NCI-H510A (cell line): Measurements from ENCODE around the gene RAI2.

ENCODE experiments used
- DNase-seq: peaks from one replicate; lab custom pipeline; 2025; lab: John Stamatoyannopoulos, UW

RAI2 gene

GRCh38 chrX:17860811-17861488 lies at the start of gene RAI2:
Gene RAI2 (minus strand): TSS chrX:17861298. CDS start chrX:17802010, 59,288 bp downstream.
- DNase-seq, result peak; percentile 13

DNA sequence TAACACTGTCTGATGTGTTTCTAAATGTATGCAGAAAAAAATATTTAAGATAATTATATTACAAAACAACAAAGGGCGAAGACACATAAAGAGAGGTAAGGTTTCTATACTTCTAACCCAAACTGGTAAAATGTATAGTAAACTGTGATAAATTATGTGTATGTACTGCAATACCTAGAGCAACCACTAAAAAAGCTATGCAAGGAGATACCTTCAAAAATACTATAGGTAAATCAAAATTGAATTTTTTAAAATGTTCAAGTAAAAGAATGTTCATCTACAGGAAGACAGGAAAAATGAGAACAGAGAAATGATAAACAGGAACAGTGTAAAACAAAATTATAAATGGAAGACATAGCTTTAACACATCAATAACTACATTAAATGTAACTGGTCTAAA lies 27.3 kb upstream of the RAI2 start:
- no peak for DNase-seq

- DNase-seq, result no peak
These were observed 21.6 kb upstream of the RAI2 start for GRCh38 chrX:17882680-17883079.

DNA sequence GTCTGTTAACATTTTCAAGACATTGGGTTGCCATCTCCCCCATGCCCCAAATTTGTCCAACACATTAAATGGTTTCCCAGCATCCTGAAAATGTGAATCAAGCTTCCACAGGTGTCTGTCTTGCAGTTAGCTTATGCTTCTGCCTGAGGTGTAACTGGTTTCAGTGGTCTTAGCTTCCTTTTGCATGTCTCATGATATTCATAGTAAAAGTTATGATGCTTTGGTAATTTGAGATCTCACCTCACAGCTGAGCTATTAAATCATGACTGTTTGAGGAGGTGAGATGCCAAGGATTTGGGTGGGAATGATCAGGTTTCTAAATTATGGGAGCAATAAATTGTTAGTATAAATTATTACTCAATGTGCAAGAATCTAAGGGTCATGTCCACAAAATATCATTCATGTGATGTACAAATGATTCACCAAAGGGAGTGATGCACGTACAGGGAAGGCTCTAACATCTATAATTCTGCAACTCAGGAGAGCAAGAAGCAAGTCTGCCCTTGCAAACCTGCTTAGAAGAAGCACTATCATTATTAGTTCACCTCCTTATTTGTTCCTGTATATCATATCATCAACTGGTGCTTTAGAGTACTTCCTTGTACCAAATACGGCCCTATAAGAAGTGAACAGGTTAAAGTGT lies 17.1 kb upstream of the RAI2 start:
- DNase-seq, result no peak

- DNase-seq, result no peak
These were observed 15.0 kb upstream of the RAI2 start for GRCh38 chrX:17876135-17876534.

GRCh38 chrX:17869580-17869979 lies 8.5 kb upstream of the RAI2 start:
- DNase-seq, result no peak

GRCh38 chrX:17861489-17862011 lies 452 bp upstream of the RAI2 start:
- no peak for DNase-seq

DNA sequence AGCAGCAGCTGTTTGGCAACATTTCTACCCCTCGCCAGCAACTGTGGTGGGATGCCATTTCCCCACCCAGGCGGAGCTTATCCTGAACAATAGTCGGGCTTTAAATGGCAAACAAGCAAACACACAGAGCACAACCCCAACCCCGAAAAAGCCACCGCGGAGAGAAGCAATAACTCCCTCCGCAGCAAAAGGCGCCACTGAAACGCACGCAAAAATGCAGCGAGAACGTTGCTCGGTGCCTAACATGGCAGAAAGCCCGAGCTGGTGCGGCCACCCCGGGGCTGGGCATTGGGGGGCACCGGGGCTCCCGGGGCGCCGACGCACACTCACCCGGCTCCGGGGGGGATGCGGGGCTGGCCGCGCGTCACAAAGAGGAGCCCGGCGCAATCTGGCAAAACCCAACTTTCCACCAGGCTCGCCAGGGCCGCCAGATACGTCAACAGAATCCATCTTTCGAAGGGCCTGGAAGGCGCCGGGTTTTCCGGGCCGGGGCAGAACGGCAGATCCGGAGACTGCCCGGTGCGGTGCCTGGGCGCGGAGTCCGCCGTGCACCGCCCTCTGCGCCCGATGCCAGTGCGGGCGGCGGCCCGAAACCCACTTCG lies 818 bp downstream of the RAI2 start:
- DNase-seq, result no peak

DNA sequence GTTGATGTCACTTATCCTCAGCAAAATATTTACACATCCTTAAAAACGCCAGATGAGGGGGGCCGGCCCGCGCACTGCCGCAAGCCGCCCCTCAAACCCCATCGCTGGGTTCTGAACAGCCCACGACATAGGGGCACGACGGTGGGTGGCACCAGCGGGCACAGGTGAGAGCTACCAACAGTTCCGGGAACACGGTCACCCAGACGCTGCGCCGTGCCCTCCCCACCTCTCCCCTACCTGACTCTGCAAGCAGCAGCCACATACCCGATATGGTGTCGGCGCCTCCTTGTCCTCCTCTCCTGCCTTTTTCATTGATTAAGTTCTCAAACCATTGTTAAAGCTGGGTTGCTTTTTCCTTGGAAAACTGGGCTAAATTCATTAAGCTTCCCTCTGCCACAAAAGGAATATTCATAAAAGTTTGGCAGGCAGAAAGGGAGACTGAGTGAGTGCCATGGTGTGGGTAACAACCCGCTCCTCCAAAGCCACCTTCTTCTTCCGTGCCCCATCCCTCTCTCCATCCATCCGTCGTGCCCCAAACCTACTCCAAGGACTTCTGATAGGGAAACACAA lies 1.4 kb downstream of the RAI2 start:
- DNase-seq, result peak; percentile 11

- DNase-seq, result no peak
These were observed 6.6 kb downstream of the RAI2 start for GRCh38 chrX:17854531-17854930.

GRCh38 chrX:17854069-17854468 lies 7.0 kb downstream of the RAI2 start:
- no peak for DNase-seq

DNA sequence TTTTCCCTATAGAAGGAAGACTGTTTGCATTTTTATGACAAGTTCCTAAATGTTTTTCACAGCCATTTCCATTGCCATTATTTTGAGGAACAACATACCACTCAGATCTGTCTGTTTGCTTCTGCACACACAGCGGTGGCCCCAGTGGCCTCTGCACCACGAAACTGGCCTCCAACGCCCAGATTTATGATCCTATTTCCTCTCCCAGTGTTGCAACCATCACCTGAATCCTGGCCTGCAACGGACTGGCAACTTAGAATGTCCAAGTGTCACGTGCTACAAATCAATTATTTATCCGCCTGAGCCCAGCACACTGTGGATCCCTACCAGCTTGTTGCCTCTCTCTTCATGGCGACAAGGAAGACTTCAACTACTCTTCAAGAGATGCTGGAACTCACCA lies 9.2 kb downstream of the RAI2 start:
- DNase-seq, result no peak

DNA sequence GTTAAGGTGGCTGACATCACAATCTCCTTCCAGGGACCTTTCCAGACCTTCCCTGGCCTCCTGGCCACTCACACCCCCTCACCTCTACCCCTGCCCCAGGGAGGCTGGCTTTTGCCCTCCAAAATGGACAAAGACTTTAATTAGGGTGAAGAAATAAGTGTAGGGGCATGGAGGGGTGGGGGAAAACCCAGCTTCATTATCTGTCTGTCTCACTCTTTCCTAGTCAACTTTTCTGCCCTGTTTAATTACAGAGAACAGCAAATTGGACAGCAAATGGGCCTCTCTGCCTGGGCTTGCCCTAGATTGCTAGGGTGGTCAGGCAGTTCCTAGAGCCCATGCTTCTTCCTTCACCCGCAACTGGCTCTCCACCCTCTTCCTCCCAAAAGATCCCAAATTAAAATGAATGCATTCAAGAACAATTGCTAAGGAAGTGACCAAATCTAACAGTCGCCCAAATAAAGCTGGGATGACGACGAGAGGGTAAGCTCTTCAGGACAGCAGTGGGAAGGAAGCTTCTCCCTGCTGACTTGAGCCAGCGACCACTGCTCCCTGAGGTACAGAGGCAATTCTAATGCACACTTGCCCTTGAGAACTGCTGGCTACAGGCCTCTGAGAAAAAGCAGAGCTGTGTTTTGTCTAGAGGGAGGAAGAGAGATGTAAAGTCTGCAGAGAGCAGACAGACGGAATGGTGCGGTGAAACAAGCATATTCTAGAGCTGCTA lies 12.4 kb downstream of the RAI2 start:
- DNase-seq, result no peak

GRCh38 chrX:17846045-17846444 lies 15.1 kb downstream of the RAI2 start:
- no peak for DNase-seq

GRCh38 chrX:17844236-17844635 lies 16.9 kb downstream of the RAI2 start:
- DNase-seq, result no peak

- DNase-seq, result no peak
These were observed 18.2 kb downstream of the RAI2 start for GRCh38 chrX:17842769-17843525.

DNA sequence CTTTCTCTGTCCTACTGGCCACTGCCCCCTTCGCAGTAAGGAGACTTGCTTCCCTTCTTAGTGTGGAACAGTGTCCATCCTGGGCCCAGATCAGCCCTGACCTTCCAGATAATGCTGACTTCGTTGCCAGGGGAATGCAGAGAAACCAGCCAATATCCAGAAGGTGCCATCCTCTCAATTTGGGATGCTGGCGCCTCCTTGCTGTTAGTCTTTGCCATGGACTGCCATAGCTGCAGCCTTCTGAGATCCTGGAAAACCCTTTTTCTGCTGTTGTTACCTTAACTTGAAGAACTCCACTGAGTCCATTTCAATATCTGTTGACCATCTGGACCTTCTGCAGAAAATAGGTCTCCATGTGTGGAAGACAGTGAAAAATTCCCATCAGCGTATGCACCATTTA lies 21.8 kb downstream of the RAI2 start:
- no peak for DNase-seq

DNA sequence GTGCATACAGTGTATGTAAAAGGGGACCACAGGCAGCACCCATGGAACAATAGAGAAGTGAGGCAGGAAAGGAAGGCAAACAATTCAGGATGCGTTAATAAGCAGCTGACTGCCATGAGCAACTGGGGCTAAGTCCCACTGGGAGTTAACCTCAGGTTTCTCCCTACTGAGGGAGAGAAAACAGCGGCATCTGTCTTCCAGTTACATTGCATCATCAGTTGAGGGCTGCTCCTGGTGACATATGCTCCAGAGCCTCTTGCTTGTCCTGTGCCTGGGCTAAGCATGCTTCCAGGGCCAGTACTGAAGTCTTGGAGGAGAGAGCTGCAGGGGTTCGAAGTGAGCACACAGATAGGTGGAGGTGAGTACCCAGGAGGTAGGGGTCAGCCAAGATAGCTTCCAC lies 24.3 kb downstream of the RAI2 start:
- no peak for DNase-seq

DNA sequence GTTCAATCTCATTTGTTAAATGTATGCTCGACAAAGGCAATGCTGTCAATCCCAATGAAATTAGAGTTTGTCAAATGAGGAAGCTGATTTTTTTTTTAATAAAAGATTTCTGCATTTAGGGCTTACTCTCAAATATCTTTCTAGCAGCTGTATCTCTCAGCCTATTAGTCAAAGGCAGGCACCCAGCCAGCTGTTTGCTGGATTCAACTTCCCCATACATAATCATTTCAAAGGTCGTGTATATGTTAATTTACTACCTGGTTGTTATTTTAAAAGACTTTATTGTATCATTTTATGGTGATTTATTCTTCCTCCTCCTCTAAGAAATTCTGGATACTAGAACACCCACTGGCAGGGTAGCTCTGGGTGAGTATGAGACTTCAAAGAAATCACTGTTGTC lies 27.1 kb downstream of the RAI2 start:
- DNase-seq, result no peak

- no peak for DNase-seq
These were observed 29.8 kb downstream of the RAI2 start for GRCh38 chrX:17831255-17831654.

- DNase-seq, result no peak
These were observed 30.9 kb downstream of the RAI2 start for GRCh38 chrX:17830211-17830610.

GRCh38 chrX:17829566-17829965 lies 31.5 kb downstream of the RAI2 start:
- DNase-seq, result no peak
